GM19452 (cell line): ENCODE data around the gene CCDC146.
"Not testable (repeated sequence)": the region's sequence is repeated elsewhere in the genome, so short reads cannot be mapped to it uniquely, and the experiment has no call there.

Source experiments
- ATAC-seq: cut with Tn5 transposase; IDR thresholded peaks from one replicate; pipeline ENCODE4 v1.9.1; 2021; ENCODE audit not compliant: unreplicated experiment

Gene CCDC146

GRCh38 chr7:77244222-77244934 lies 122.0 kb downstream of the CCDC146 start:
- ATAC-seq = no peak

GRCh38 chr7:77245015-77245755 lies 122.8 kb downstream of the CCDC146 start:
- ATAC-seq = no peak

- no peak for ATAC-seq
Observed at GRCh38 chr7:77246026-77246640, 123.7 kb downstream of the CCDC146 start.

- ATAC-seq = peak; percentile 81
Observed at GRCh38 chr7:77247206-77247850, 124.9 kb downstream of the CCDC146 start.

- no peak for ATAC-seq
Observed at GRCh38 chr7:77248154-77248553, 125.7 kb downstream of the CCDC146 start.

- ATAC-seq = no peak
Observed at GRCh38 chr7:77252506-77252905, 130.1 kb downstream of the CCDC146 start.

- no peak for ATAC-seq
Observed at GRCh38 chr7:77253151-77253550, 130.7 kb downstream of the CCDC146 start.

GRCh38 chr7:77254429-77254828 lies 132.0 kb downstream of the CCDC146 start:
- ATAC-seq = no peak

- no peak for ATAC-seq
Observed at GRCh38 chr7:77254915-77255314, 132.5 kb downstream of the CCDC146 start.

GRCh38 chr7:77258014-77258413 lies 135.6 kb downstream of the CCDC146 start:
- ATAC-seq = no peak

- no peak for ATAC-seq
Observed at GRCh38 chr7:77258593-77258992, 136.2 kb downstream of the CCDC146 start.

- no peak for ATAC-seq
Observed at GRCh38 chr7:77262316-77262715, 139.9 kb downstream of the CCDC146 start.

- ATAC-seq = no peak
Observed at GRCh38 chr7:77265666-77266065, 143.3 kb downstream of the CCDC146 start.

- peak; percentile 89 for ATAC-seq
Observed at GRCh38 chr7:77266291-77266794, 143.9 kb downstream of the CCDC146 start.

GRCh38 chr7:77269360-77270093 lies 147.1 kb downstream of the CCDC146 start:
- peak; percentile 59 for ATAC-seq

GRCh38 chr7:77270094-77270480 lies 147.7 kb downstream of the CCDC146 start:
- no peak for ATAC-seq

- no peak for ATAC-seq
Observed at GRCh38 chr7:77271766-77272165, 149.4 kb downstream of the CCDC146 start.

- ATAC-seq = not testable (repeated sequence)
Observed at GRCh38 chr7:77275663-77276062, 153.2 kb downstream of the CCDC146 start.

GRCh38 chr7:77276120-77276519 lies 153.7 kb downstream of the CCDC146 start:
- no peak for ATAC-seq

- no peak for ATAC-seq
Observed at GRCh38 chr7:77281780-77282478, 159.5 kb downstream of the CCDC146 start.
